ENCODE data around the gene GNA12.
"Not testable (repeated sequence)": the region's sequence is repeated elsewhere in the genome, so short reads cannot be mapped to it uniquely, and the experiment has no call there.

- not testable (repeated sequence) for TF ChIP-seq CTCF (optimal IDR thresholded peaks at IDR 0.05 in 1 of 3, IDR thresholded peaks at IDR 0.05 in 1 of 3, conservative IDR thresholded peaks at IDR 0.05 in 1 of 3; ENCODE audit: extremely low read depth in 1 of 3, insufficient read depth in 2 of 3, low read length in 3 of 3); EZH2 (IDR thresholded peaks at IDR 0.05; ENCODE audit: low read length)
Observed at GRCh38 chr7:2727206-2727605, 116.9 kb downstream of the GNA12 start.

All from keratinocyte (primary cell).